Endodermal cell (in vitro differentiated cells): ENCODE results near the gene CHD6. TPM values are rescaled to one million over a fixed set of nuclear protein-coding genes. Genes with fewer than 3 reads are reported as not detected.

Experiments used
- DNase-seq: peaks from one replicate; pipeline ENCODE4 v3.0.0-alpha.2; 2017
- H3K27ac ChIP-seq: 2 replicates; pipeline ENCODE4 v1.5.1; 2013; ENCODE audit warnings: mild to moderate bottlenecking, low read depth, low read length, moderate library complexity
- H3K27me3 ChIP-seq: 2 replicates; pipeline ENCODE4 v1.6.1; 2013; ENCODE audit warnings: mild to moderate bottlenecking, low read length, moderate library complexity; ENCODE audit not compliant: insufficient read depth, control insufficient read depth, poor library complexity, severe bottlenecking
- H3K36me3 ChIP-seq: 2 replicates; pipeline ENCODE4 v1.7.0; 2013; ENCODE audit warnings: mild to moderate bottlenecking, low read length, moderate library complexity; ENCODE audit not compliant: control insufficient read depth, insufficient read depth
- H3K4me1 ChIP-seq: one replicate; pipeline ENCODE4 v1.7.0; 2013; ENCODE audit warnings: low read length; ENCODE audit not compliant: control insufficient read depth, insufficient read depth
- H3K4me3 ChIP-seq: 2 replicates; pipeline ENCODE4 v1.5.1; 2013; ENCODE audit warnings: mild to moderate bottlenecking, low read length, moderate library complexity
- H3K9ac ChIP-seq: 2 replicates; pipeline ENCODE4 v1.6.1; 2013; ENCODE audit warnings: mild to moderate bottlenecking, low read length, moderate library complexity; ENCODE audit not compliant: poor library complexity, severe bottlenecking; ENCODE audit errors: extremely low read depth
- H3K9me3 ChIP-seq: 2 replicates; pipeline ENCODE4 v1.6.1; 2013; ENCODE audit warnings: mild to moderate bottlenecking, low read length, moderate library complexity; ENCODE audit not compliant: control insufficient read depth
- H3K27ac Mint-ChIP-seq: 2 replicates; pipeline ENCODE4 v1.8.0; 2020; ENCODE audit warnings: mixed read lengths
- H3K27me3 Mint-ChIP-seq: 2 replicates; pipeline ENCODE4 v1.8.0; 2021; ENCODE audit warnings: mild to moderate bottlenecking, mixed read lengths; ENCODE audit not compliant: insufficient read depth
- H3K36me3 Mint-ChIP-seq: 2 replicates; pipeline ENCODE4 v1.8.0; 2020; ENCODE audit warnings: low read depth, mixed read lengths
- H3K4me1 Mint-ChIP-seq: 2 replicates; pipeline ENCODE4 v1.8.0; 2020; ENCODE audit warnings: mixed read lengths
- H3K4me3 Mint-ChIP-seq: 2 replicates; pipeline ENCODE4 v1.8.0; 2020; ENCODE audit warnings: mild to moderate bottlenecking, moderate library complexity, mixed read lengths
- H3K9me3 Mint-ChIP-seq: 2 replicates; pipeline ENCODE4 v1.8.0; 2020; ENCODE audit warnings: mild to moderate bottlenecking, mixed read lengths
- CTCF ChIP-seq: fragments of 200-600 bp; sonication (generic); conservative IDR thresholded peaks from 2 replicates; pipeline ENCODE4 v1.5.0; 2021; ENCODE audit warnings: antibody characterized with exemption, mild to moderate bottlenecking
- WGBS, 2 experiments: methylation state at CpG; one replicate each; pipeline versions ENCODE4 v1.1.5 to v1.1.7; 2013; ENCODE audit warnings: missing lambda C conversion rate in 2 of 2, mixed read lengths in 1 of 2; ENCODE audit not compliant: insufficient coverage in 1 of 2, insufficient read length in 1 of 2; 5-methylcytosine and 5-hydroxymethylcytosine counted together
- total RNA-seq, 2 donors: library from RNA; stranded (reverse); fragmentation: NEBNext Ultra II Directional in 1 of 2; extraction: Animal tissue kit (Norgen Biotek cat#: 25700) in 1 of 2; gene quantifications; 2 replicates in 1 of 2; 3 replicates in 1 of 2; pipeline ENCODE4 v1.2.1, GENCODE V29; 2021

CHD6 gene
- total RNA-seq, 2 donors from 2014 or later: 82.5 to 107 TPM

DNA sequence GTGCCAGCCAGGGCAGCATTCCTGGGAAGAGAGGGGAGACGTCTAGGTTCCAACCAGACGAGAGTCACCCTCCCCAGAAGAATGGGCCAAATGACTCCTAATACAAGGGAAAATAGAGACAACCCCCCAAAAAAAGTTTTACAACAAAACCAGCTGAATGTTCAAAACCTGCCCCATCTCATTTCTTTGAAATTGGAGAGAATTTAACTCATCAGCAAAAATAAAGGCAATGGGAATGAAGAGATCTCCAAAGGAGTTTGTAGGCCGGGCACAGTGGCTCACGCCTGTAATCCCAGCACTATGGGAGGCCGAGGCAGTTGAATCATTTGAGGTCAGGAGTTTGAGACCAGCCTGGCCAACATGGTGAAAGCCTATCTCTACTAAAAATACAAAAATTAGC, 241.8 kb downstream of the CHD6 start:
- H3K4me1 Mint-ChIP-seq: no peaks in the 10 kb centered on the region
- WGBS, 2 experiments: 74 to 94% methylated on average over 3 of the region's 5 CpGs

GRCh38 chr20:41375846-41376245, 242.3 kb downstream of the CHD6 start:
- TF ChIP-seq CTCF: no peak
- H3K27me3 Mint-ChIP-seq: peaks cover 13% of the 10 kb centered on the region
- H3K4me3 Mint-ChIP-seq: no peak overlapping the region
- Histone ChIP-seq H3K4me3 (no peak overlapping the region), H3K27me3 (no peaks in the 10 kb centered on the region), H3K9ac (no peak overlapping the region), H3K4me1 (no peaks in the 10 kb centered on the region), H3K27ac (no peak overlapping the region), H3K36me3 (no peaks in the 10 kb centered on the region), H3K9me3 (no peaks in the 10 kb centered on the region)
- H3K4me1 Mint-ChIP-seq: no peaks in the 10 kb centered on the region
- no peaks in the 10 kb centered on the region for H3K36me3 Mint-ChIP-seq
- H3K27ac Mint-ChIP-seq: no peak overlapping the region
- H3K9me3 Mint-ChIP-seq: peaks cover 19% of the 10 kb centered on the region
- WGBS, 2 experiments: 75 to 85% methylated on average over 8 to 9 of the region's 9 CpGs
- DNase-seq: no peak

More for the DNA sequence above, 241.8 kb downstream of the CHD6 start:
- H3K9me3 Mint-ChIP-seq: peaks cover 14% of the 10 kb centered on the region
- no peak overlapping the region for H3K4me3 Mint-ChIP-seq
- Histone ChIP-seq H3K36me3 (no peaks in the 10 kb centered on the region), H3K4me1 (no peaks in the 10 kb centered on the region), H3K27me3 (no peaks in the 10 kb centered on the region), H3K4me3 (no peak overlapping the region), H3K9ac (no peak overlapping the region), H3K9me3 (no peaks in the 10 kb centered on the region), H3K27ac (no peak overlapping the region)
- TF ChIP-seq CTCF: no peak
- peaks cover 9% of the 10 kb centered on the region for H3K27me3 Mint-ChIP-seq
- no peaks in the 10 kb centered on the region for H3K36me3 Mint-ChIP-seq
- no peak for DNase-seq
- no peak overlapping the region for H3K27ac Mint-ChIP-seq

- H3K4me1 ChIP-seq: no peaks in the 10 kb centered on the region
- Mint-ChIP-seq H3K9me3 (peaks cover 20% of the 10 kb centered on the region), H3K27me3 (peaks cover 24% of the 10 kb centered on the region), H3K36me3 (no peaks in the 10 kb centered on the region), H3K4me1 (no peaks in the 10 kb centered on the region), H3K4me3 (no peak overlapping the region), H3K27ac (no peak overlapping the region)
- no peak overlapping the region for H3K9ac ChIP-seq
- no peak overlapping the region for H3K4me3 ChIP-seq
- no peak for TF ChIP-seq CTCF
- peaks cover 7% of the 10 kb centered on the region for H3K27me3 ChIP-seq
- WGBS, 2 experiments: 90 to 91% methylated on average over 6 to 9 of the region's 9 CpGs
- H3K36me3 ChIP-seq: no peaks in the 10 kb centered on the region
- H3K27ac ChIP-seq: no peak overlapping the region
- no peak for DNase-seq
- no peaks in the 10 kb centered on the region for H3K9me3 ChIP-seq
Measured at GRCh38 chr20:41373931-41374920, 244.0 kb downstream of the CHD6 start.
